Skeletal muscle tissue (tissue), 4 donors: ENCODE measurements around the gene RPL32. TPM values are rescaled to one million over a fixed set of nuclear protein-coding genes. Genes with fewer than 3 reads are reported as not detected.
"Not testable (repeated sequence)": the region's sequence is repeated elsewhere in the genome, so short reads cannot be mapped to it uniquely, and the experiment has no call there.

ENCODE experiments used
- H3K27ac ChIP-seq: one replicate; pipeline ENCODE4 v1.7.0; 2013; ENCODE audit warnings: mild to moderate bottlenecking, low read depth, low read length, inconsistent platforms
- H3K27me3 ChIP-seq, 3 donors: one replicate each; pipeline ENCODE4 v1.7.0; 2013; ENCODE audit warnings: low read length in 3 of 3; ENCODE audit not compliant: control insufficient read depth in 3 of 3, insufficient read depth in 3 of 3
- H3K36me3 ChIP-seq, 3 donors: one replicate each; pipeline ENCODE4 v1.7.0; 2013; ENCODE audit warnings: low read length in 3 of 3; ENCODE audit not compliant: control insufficient read depth in 3 of 3, insufficient read depth in 3 of 3
- H3K4me1 ChIP-seq, 3 donors: one replicate each; pipeline ENCODE4 v1.7.0; 2013; ENCODE audit warnings: low read length in 3 of 3, mild to moderate bottlenecking in 3 of 3; ENCODE audit not compliant: control insufficient read depth in 3 of 3, insufficient read depth in 3 of 3
- H3K4me3 ChIP-seq, 3 donors: one replicate each; pipeline ENCODE4 v1.7.0; 2013; ENCODE audit warnings: low read length in 3 of 3
- H3K9ac ChIP-seq, 3 donors: one replicate each; pipeline ENCODE4 v1.7.0; 2013; ENCODE audit warnings: low read length in 3 of 3, mild to moderate bottlenecking in 3 of 3, moderate library complexity in 2 of 3, low read depth in 1 of 3
- H3K9me3 ChIP-seq, 3 donors: one replicate each; pipeline ENCODE4 v1.7.0; 2013; ENCODE audit warnings: low read length in 3 of 3; ENCODE audit not compliant: control insufficient read depth in 3 of 3
- total RNA-seq: library from RNA; depleted of rRNA; stranded (reverse); fragments of >200 nt; gene quantifications from one replicate; pipeline ENCODE4 v1.2.3, GENCODE V29; 2014
- donor health status: Osteomylitis.

Gene RPL32
- total RNA-seq, 1 donor from 2014 or later: 1,978 TPM

DNA sequence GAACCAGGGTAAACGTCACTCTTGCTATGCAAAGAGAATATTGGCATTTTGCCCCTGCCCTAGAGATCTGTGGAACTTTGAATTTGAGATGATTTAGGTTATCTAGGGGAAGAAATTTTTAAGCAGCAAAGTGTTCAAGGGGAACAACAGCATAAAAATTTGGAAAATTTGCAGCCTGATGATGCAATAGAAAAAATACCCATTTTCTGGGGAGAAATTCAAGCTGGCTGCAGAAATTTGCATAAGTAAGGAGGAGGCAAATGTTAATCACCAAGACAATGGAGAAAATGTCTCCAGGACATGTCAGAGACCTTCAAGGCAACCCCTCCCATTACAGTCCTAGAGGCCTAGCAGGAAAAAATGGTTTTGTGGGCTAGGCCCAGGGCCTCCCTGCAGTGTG lies 4.4 kb upstream of the RPL32 start:
- no peak overlapping the region for H3K27ac ChIP-seq

DNA sequence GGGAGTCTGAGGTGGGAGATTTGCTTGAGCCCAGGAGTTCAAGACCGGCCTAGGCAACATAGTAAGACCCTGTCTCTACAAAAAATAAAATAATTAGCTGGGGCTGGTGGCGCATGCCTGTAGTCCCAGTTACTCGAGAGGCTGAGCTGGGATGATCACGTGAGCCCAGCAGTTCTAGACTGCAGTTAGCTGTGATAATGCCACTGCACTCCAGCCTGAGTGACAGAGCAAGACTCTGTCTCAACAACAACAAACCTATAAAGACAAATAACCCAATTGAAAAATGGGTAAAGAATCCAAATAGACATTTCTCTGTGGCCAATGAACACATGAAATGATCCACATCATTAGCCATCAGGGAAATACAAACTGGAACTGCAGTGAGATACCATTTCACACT lies 1.1 kb upstream of the RPL32 start:
- Histone ChIP-seq H3K36me3 (peaks cover 16 to 24% (median 22%) of the 10 kb centered on the region in 3 donors), H3K4me1 (peaks cover 47 to 52% (median 47%) of the 10 kb centered on the region in 3 donors), H3K27ac (no peak overlapping the region), H3K4me3 (no peak overlapping the region), H3K9ac (peak overlapping the region in 1 of 3 donors; percentile 94), H3K27me3 (no peaks in the 10 kb centered on the region), H3K9me3 (no peaks in the 10 kb centered on the region)

More for the DNA sequence above, 4.4 kb upstream of the RPL32 start:
- Histone ChIP-seq H3K9ac (no peak overlapping the region), H3K27me3 (no peaks in the 10 kb centered on the region), H3K9me3 (no peaks in the 10 kb centered on the region), H3K4me1 (peaks cover 15 to 23% (median 15%) of the 10 kb centered on the region in 3 donors), H3K4me3 (no peak overlapping the region), H3K36me3 (no peaks in the 10 kb centered on the region)

DNA sequence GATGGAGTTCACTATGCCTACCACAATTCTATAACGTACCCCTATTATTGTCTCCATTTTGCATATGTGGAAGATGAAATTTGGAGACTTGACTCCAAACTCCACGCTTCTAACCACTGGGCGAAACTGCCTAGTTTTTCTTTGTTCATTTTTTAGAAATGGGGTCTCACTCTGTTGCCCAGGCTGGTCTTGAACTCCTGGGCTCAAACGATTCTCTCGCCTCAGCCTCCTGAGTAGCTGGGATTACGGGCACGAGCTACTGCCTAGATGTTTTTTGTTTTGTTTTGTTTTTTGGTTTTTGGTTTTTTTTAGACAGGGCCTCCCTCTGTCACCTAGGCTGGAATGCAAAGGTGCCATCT lies 584 bp upstream of the RPL32 start:
- Histone ChIP-seq H3K27me3 (no peaks in the 10 kb centered on the region), H3K27ac (peak overlapping the region; percentile 85), H3K36me3 (peaks cover 18 to 27% (median 27%) of the 10 kb centered on the region in 3 donors), H3K4me1 (peaks cover 43 to 51% (median 44%) of the 10 kb centered on the region in 3 donors), H3K9ac (peak overlapping the region; percentile 59 to 94 (median 86)), H3K4me3 (peak overlapping the region; percentile 15 to 88 (median 59)), H3K9me3 (no peaks in the 10 kb centered on the region)

DNA sequence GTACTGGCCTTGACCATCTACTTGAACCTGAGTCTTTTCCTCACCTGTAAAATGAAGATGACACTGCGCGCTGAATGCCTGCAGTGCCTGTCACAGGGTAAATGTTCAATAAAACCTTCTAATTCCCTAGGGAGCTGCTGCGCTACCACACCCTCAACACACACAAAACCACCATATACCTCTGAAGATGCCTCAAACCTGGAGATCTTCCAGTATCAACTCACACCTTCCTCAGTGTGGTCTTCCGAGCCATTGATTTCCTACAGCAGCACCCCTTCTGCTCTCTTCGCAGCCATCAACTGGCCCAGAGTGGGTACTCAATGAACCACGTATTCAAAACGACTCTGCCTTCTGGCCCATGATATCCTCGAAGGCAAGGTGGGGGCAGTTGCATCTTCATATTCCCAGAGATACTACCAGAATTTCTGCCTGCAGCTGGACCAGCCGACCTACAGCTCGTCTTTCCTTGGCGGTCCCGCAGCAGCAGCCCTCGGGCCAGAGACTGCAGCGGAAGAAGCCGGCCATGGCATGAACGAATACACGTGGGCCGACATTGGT lies 695 bp downstream of the RPL32 start:
- Histone ChIP-seq H3K27ac (peak overlapping the region; percentile 85), H3K9me3 (no peaks in the 10 kb centered on the region), H3K4me1 (peaks cover 34 to 42% (median 35%) of the 10 kb centered on the region in 3 donors), H3K36me3 (peaks cover 30 to 40% (median 38%) of the 10 kb centered on the region in 3 donors), H3K4me3 (peak overlapping the region; percentile 88 to 96 (median 94)), H3K27me3 (no peaks in the 10 kb centered on the region), H3K9ac (peak overlapping the region; percentile 86 to 97 (median 94))

DNA sequence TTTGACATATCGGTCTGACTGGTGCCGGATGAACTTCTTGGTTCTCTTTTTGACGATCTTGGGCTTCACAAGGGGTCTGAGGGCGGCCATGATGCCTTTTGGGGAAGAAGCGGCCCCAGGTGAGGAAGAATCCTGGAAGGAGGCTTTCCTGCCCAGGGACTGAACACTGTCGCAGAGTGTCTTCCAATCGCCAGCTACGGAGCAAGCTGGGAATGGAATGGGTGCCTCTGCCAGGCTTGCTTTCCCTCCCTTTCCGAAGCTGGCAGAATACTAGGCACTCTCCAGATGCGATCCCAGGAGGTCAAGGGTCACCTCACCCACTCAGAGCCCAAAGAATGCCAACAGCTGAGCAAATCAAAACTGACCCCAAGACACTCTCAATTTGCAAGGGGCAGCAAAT lies 1.2 kb downstream of the RPL32 start:
- Histone ChIP-seq H3K9ac (peak overlapping the region; percentile 86 to 97 (median 94)), H3K27ac (peak overlapping the region; percentile 85), H3K4me1 (peaks cover 35 to 47% (median 36%) of the 10 kb centered on the region in 3 donors), H3K4me3 (peak overlapping the region; percentile 88 to 96 (median 94)), H3K36me3 (peaks cover 34 to 45% (median 43%) of the 10 kb centered on the region in 3 donors)
- not testable (repeated sequence) for H3K27me3 ChIP-seq, H3K9me3 ChIP-seq

DNA sequence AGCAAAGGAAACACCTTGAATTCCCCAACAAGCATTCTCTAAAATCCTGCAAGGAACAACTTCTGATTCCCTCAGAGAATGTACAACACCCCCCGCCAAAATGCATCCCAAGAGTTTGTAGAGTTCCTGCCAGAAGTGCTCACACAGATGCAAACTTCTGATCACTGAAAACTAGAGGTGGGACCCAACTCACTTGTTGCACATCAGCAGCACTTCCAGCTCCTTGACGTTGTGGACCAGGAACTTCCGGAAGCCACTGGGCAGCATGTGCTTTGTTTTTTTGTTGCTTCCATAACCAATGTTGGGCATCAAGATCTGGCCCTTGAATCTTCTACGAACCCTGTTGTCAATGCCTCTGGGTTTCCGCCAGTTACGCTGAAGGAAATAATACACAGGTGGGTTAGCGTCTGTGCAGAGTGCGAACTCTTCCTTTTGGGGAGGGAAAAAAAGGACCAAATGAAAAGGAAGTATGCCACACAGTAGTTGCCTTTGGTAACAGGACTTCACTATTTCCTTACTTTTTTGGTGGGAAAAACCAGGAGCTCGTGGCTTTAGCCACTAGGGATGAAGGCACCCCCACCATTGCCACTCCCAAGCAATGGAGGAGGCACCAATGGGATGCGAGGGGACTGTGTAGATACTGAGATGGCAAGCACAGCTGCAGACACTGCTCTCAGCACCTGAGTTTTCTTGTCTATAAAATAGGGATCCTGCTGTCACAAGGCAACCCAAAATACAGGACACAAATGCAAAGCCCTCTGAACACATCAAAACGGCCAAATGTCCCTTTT lies 2.0 kb downstream of the RPL32 start:
- H3K4me1 ChIP-seq: peaks cover 35 to 48% (median 38%) of the 10 kb centered on the region in 3 donors
- H3K27me3 ChIP-seq: no peaks in the 10 kb centered on the region
- no peak overlapping the region for H3K27ac ChIP-seq
- H3K4me3 ChIP-seq: peak overlapping the region in 2 of 3 donors; percentile 88 to 94
- no peaks in the 10 kb centered on the region for H3K9me3 ChIP-seq
- peak overlapping the region in 2 of 3 donors; percentile 48 for H3K9ac ChIP-seq
- peaks cover 38 to 52% (median 51%) of the 10 kb centered on the region in 3 donors for H3K36me3 ChIP-seq

DNA sequence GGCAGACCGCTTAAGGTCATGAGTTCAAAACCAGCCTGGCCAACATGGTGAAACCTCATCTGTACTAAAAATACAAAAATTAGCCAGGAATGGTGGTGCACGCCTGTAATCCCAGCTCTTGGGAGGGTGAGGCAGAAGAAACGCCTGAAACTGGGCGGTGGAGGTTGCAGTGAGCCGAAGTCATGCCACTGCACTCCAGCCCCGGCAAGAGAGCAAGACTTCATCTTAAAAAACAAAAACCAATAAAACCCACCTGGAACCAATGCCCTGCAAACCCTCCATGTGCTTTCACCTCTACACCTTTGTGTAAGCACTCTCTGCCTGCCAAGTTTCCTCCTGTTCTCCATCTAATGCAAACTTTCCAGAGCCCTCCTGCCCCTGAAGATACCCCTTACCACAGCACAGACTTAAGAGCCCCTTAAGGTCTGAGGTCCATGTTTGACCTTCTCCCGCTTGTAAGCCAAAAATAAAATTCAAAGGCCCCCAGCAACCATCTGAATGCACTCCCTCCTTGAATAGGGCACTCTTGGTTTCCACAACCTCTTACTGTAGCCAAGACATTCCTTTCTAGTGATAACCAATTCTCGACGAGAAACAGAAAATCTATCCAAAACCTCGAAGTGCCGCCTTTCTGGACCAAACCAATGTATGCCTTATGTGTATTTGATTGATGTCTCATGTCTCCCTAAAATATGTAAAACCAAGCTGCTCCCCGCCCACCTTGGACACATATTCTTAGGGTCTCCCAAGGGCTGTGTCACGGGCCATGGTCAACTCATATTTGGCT lies 3.0 kb downstream of the RPL32 start:
- H3K4me1 ChIP-seq: peaks cover 35 to 48% (median 38%) of the 10 kb centered on the region in 3 donors
- H3K9me3 ChIP-seq: no peaks in the 10 kb centered on the region
- H3K27ac ChIP-seq: peak overlapping the region; percentile 6
- H3K27me3 ChIP-seq: no peaks in the 10 kb centered on the region
- H3K9ac ChIP-seq: peak overlapping the region in 2 of 3 donors; percentile 8 to 57
- H3K4me3 ChIP-seq: no peak overlapping the region
- H3K36me3 ChIP-seq: peaks cover 48 to 62% (median 61%) of the 10 kb centered on the region in 3 donors

DNA sequence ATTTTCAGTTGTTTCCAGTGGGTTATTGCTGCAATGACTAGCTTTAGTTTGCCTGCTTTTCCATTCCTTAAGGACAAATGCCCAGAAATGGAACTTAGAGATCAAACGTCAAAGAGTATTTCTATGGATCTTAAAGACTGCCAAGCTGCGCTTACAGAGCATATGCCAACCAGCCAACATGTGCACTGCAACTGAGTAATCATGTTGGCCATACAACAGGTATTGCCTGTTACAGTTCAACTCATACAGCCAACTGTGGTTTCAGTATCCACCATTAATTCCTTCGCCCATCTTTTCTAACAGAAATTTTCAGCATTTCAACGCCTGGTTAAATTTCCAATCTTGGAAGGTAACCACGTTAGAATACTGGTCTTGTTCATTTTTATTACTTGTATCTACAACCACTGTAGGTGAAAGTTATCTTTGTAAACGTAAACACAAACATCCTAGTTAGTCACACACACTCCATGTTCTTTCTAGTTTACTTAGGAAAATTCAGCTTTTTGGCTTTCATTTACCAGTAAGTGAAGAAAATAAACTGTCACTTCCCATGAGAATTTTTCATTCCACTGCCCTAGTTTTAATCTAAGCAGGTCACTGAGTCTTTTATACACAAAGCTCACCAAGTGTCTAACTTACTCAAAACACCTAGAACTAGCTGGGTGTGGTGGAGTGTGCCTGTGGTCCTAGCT lies 3.9 kb downstream of the RPL32 start:
- H3K27me3 ChIP-seq: no peaks in the 10 kb centered on the region
- H3K27ac ChIP-seq: peak overlapping the region; percentile 6
- peaks cover 57 to 72% (median 70%) of the 10 kb centered on the region in 3 donors for H3K36me3 ChIP-seq
- peak overlapping the region in 2 of 3 donors; percentile 8 to 57 for H3K9ac ChIP-seq
- H3K4me3 ChIP-seq: no peak overlapping the region
- H3K4me1 ChIP-seq: peaks cover 35 to 48% (median 38%) of the 10 kb centered on the region in 3 donors
- H3K9me3 ChIP-seq: no peaks in the 10 kb centered on the region

DNA sequence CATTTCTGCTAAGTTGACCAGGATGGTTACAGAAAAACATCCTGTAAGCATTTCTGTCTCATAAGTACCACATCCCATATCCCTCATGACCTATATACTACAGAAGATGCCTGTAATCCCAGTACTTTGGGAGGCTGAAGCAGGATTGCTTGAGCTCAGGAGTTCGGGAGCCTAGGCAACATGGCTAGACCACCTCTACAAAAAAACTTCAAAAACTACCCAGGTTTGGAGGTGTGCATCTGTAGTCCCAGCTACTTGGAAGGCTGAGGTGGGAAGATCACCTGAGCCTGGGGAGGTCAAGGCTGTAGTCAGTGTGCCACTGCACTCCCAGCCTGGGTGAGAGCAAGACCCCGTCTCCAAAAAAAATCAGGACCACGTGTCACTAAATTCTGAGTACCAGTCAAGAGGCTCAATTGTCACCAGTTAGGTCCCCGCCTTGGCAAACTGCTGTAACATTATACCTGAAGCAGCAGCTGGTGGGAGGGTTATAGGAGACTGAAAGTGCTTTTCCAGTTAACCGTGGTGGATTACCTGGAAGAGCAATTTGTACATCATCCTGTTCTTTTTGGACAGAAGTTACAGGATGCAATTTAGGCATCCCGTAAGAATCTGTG lies 6.2 kb downstream of the RPL32 start:
- peaks cover 80 to 93% (median 91%) of the 10 kb centered on the region in 3 donors for H3K36me3 ChIP-seq
- H3K9ac ChIP-seq: no peak overlapping the region
- no peak overlapping the region for H3K27ac ChIP-seq
- no peaks in the 10 kb centered on the region for H3K9me3 ChIP-seq
- H3K4me1 ChIP-seq: peaks cover 26 to 40% (median 30%) of the 10 kb centered on the region in 3 donors
- no peak overlapping the region for H3K4me3 ChIP-seq
- no peaks in the 10 kb centered on the region for H3K27me3 ChIP-seq
